Cardiac muscle cell (in vitro differentiated cells and primary cell): Measurements from ENCODE around the gene ADAMTS19. TPM values are rescaled to one million over a fixed set of nuclear protein-coding genes. Genes with fewer than 3 reads are reported as not detected.

Experiments
- DNase-seq, 2 donors: peaks; one replicate each; pipeline versions ENCODE4 v3.0.0 to v3.0.0-alpha.2; 2010 to 2017; ENCODE audit warnings: low read depth in 1 of 2, low spot score in 1 of 2
- H3K27ac ChIP-seq: fragments of 200-600 bp; sonication (generic); 2 replicates; pipeline ENCODE4 v1.5.1; 2016
- H3K27me3 ChIP-seq: fragments of 200-600 bp; sonication (generic); 2 replicates; pipeline ENCODE4 v1.6.0; 2016; ENCODE audit warnings: control low read depth
- H3K36me3 ChIP-seq: fragments of 200-600 bp; sonication (generic); 2 replicates; pipeline ENCODE4 v1.5.1; 2016; ENCODE audit warnings: control low read depth
- H3K4me1 ChIP-seq: fragments of 200-600 bp; sonication (generic); 2 replicates; pipeline ENCODE4 v1.8.1; 2017; ENCODE audit warnings: low read depth, mild to moderate bottlenecking, mixed run types
- H3K4me3 ChIP-seq: fragments of 200-600 bp; sonication (generic); 2 replicates; pipeline ENCODE4 v1.5.1; 2016; ENCODE audit warnings: mild to moderate bottlenecking
- H3K9me3 ChIP-seq: fragments of 200-600 bp; sonication (generic); 2 replicates; pipeline ENCODE4 v1.5.1; 2017; ENCODE audit warnings: low read depth, mild to moderate bottlenecking, control low read depth
- CTCF ChIP-seq: IDR thresholded peaks from 2 replicates; pipeline ENCODE4 v1.5.1; 2012; ENCODE audit warnings: low read depth, mild to moderate bottlenecking, low read length
- polyA plus RNA-seq: library from polyadenylated mRNA; unstranded; fragments of >200 nt; fragmentation: Nextera tagmentation; extraction: Ambion mirVana; gene quantifications from 2 replicates; pipeline ENCODE4 v1.2.1, GENCODE V29; 2016
- total RNA-seq: library from RNA; depleted of rRNA; stranded (reverse); fragments of >200 nt; gene quantifications from 2 replicates; pipeline ENCODE4 v1.2.3, GENCODE V29; 2016

Gene ADAMTS19
- total and polyA plus RNA-seq, 2 experiments from 2014 or later = 26.6 to 111 TPM

- no peak for DNase-seq
- no peak overlapping the region for H3K27ac ChIP-seq
- TF ChIP-seq CTCF = no peak
- no peak overlapping the region for H3K4me3 ChIP-seq
- no peaks in the 10 kb centered on the region for H3K9me3 ChIP-seq
- H3K27me3 ChIP-seq = no peaks in the 10 kb centered on the region
- H3K36me3 ChIP-seq = peaks cover 34% of the 10 kb centered on the region
- H3K4me1 ChIP-seq = peaks cover 9% of the 10 kb centered on the region
Observed at GRCh38 chr5:129658801-129659200, 198.7 kb downstream of the ADAMTS19 start.

- no peak overlapping the region for H3K27ac ChIP-seq
Observed at GRCh38 chr5:129661366-129662035, 201.4 kb downstream of the ADAMTS19 start.

GRCh38 chr5:129664336-129664937, 204.3 kb downstream of the ADAMTS19 start:
- H3K9me3 ChIP-seq = no peaks in the 10 kb centered on the region
- H3K4me3 ChIP-seq = no peak overlapping the region
- H3K4me1 ChIP-seq = no peaks in the 10 kb centered on the region
- peak; percentile 88 for TF ChIP-seq CTCF
- no peak overlapping the region for H3K27ac ChIP-seq
- no peaks in the 10 kb centered on the region for H3K27me3 ChIP-seq
- peak; percentile 41 to 67 for DNase-seq
- peaks cover 28% of the 10 kb centered on the region for H3K36me3 ChIP-seq

More at GRCh38 chr5:129661366-129662035, 201.4 kb downstream of the ADAMTS19 start:
- H3K4me1 ChIP-seq = peaks cover 3% of the 10 kb centered on the region
- H3K4me3 ChIP-seq = no peak overlapping the region
- H3K36me3 ChIP-seq = peaks cover 23% of the 10 kb centered on the region
- no peak for TF ChIP-seq CTCF
- H3K9me3 ChIP-seq = no peaks in the 10 kb centered on the region
- no peak for DNase-seq
- H3K27me3 ChIP-seq = no peaks in the 10 kb centered on the region

GRCh38 chr5:129670957-129671500, 210.9 kb downstream of the ADAMTS19 start:
- H3K9me3 ChIP-seq = no peaks in the 10 kb centered on the region
- no peaks in the 10 kb centered on the region for H3K27me3 ChIP-seq
- H3K36me3 ChIP-seq = peaks cover 14% of the 10 kb centered on the region
- no peak overlapping the region for H3K4me3 ChIP-seq
- no peaks in the 10 kb centered on the region for H3K4me1 ChIP-seq
- H3K27ac ChIP-seq = no peak overlapping the region
- no peak for TF ChIP-seq CTCF
- DNase-seq = peak in 1 of 2 donors; percentile 49

- Histone ChIP-seq H3K9me3 (no peaks in the 10 kb centered on the region), H3K27me3 (no peaks in the 10 kb centered on the region), H3K4me1 (no peaks in the 10 kb centered on the region), H3K4me3 (no peak overlapping the region), H3K36me3 (peaks cover 7% of the 10 kb centered on the region), H3K27ac (no peak overlapping the region)
- DNase-seq = no peak
- TF ChIP-seq CTCF = no peak
Observed at GRCh38 chr5:129672006-129672405, 211.9 kb downstream of the ADAMTS19 start.
